HG03103 (cell line): ENCODE data around the gene ZFYVE27.

Source experiments
- ATAC-seq: cut with Tn5 transposase; IDR thresholded peaks from one replicate; pipeline ENCODE4 v1.9.1; 2021; ENCODE audit warnings: low read depth; ENCODE audit not compliant: unreplicated experiment

Gene ZFYVE27

GRCh38 chr10:97743169-97743943 lies 6.4 kb downstream of the ZFYVE27 start:
- ATAC-seq, result no peak

- no peak for ATAC-seq
Observed at GRCh38 chr10:97744405-97745035, 7.6 kb downstream of the ZFYVE27 start.

GRCh38 chr10:97747573-97747972 lies 10.6 kb downstream of the ZFYVE27 start:
- ATAC-seq, result no peak

- no peak for ATAC-seq
Observed at GRCh38 chr10:97748116-97748515, 11.2 kb downstream of the ZFYVE27 start.

GRCh38 chr10:97752956-97753355 lies 16.0 kb downstream of the ZFYVE27 start:
- no peak for ATAC-seq

- ATAC-seq, result no peak
Observed at GRCh38 chr10:97754726-97755125, 17.8 kb downstream of the ZFYVE27 start.

- no peak for ATAC-seq
Observed at GRCh38 chr10:97755718-97756117, 18.8 kb downstream of the ZFYVE27 start.

- no peak for ATAC-seq
Observed at GRCh38 chr10:97757471-97757870, 20.5 kb downstream of the ZFYVE27 start.

- no peak for ATAC-seq
Observed at GRCh38 chr10:97759158-97759887, 22.4 kb downstream of the ZFYVE27 start.

GRCh38 chr10:97759946-97760345 lies 23.0 kb downstream of the ZFYVE27 start:
- no peak for ATAC-seq

GRCh38 chr10:97760461-97761257 lies 23.7 kb downstream of the ZFYVE27 start:
- ATAC-seq, result no peak

- ATAC-seq, result no peak
Observed at GRCh38 chr10:97761331-97761865, 24.5 kb downstream of the ZFYVE27 start.

GRCh38 chr10:97762056-97762455 lies 25.1 kb downstream of the ZFYVE27 start:
- ATAC-seq, result no peak

GRCh38 chr10:97762816-97763215 lies 25.9 kb downstream of the ZFYVE27 start:
- no peak for ATAC-seq

GRCh38 chr10:97763411-97763810 lies 26.5 kb downstream of the ZFYVE27 start:
- no peak for ATAC-seq

- no peak for ATAC-seq
Observed at GRCh38 chr10:97763947-97764346, 27.0 kb downstream of the ZFYVE27 start.

GRCh38 chr10:97764519-97764931 lies 27.6 kb downstream of the ZFYVE27 start:
- no peak for ATAC-seq

GRCh38 chr10:97765201-97765600 lies 28.3 kb downstream of the ZFYVE27 start:
- ATAC-seq, result no peak

GRCh38 chr10:97766106-97766810 lies 29.3 kb downstream of the ZFYVE27 start:
- no peak for ATAC-seq
